Stimulated activated naive CD8-positive, alpha-beta T cell treated with anti-CD3 and anti-CD28 coated beads, Interleukin-15, Interleukin-2, amounts not matched to agents 100 ng/mL and 50 ng/mL, for 24 hours (primary cell): ENCODE data around the gene NOXRED1.
"Not testable (repeated sequence)": the region's sequence is repeated elsewhere in the genome, so short reads cannot be mapped to it uniquely, and the experiment has no call there.

ENCODE experiments used
- H3K27ac Mint-ChIP-seq: one replicate; pipeline ENCODE4 v1.8.0; 2021; ENCODE audit warnings: mild to moderate bottlenecking, mixed read lengths
- H3K27me3 Mint-ChIP-seq: one replicate; pipeline ENCODE4 v1.8.0; 2021; ENCODE audit warnings: mixed read lengths
- H3K36me3 Mint-ChIP-seq: one replicate; pipeline ENCODE4 v1.8.0; 2021; ENCODE audit warnings: low read depth, mixed read lengths
- H3K4me1 Mint-ChIP-seq: one replicate; pipeline ENCODE4 v1.8.0; 2021; ENCODE audit warnings: low read depth, mixed read lengths
- H3K4me3 Mint-ChIP-seq: one replicate; pipeline ENCODE4 v1.8.0; 2021; ENCODE audit warnings: mild to moderate bottlenecking, mixed read lengths
- H3K9me3 Mint-ChIP-seq: one replicate; pipeline ENCODE4 v1.8.0; 2021; ENCODE audit warnings: mixed read lengths

Gene NOXRED1

DNA sequence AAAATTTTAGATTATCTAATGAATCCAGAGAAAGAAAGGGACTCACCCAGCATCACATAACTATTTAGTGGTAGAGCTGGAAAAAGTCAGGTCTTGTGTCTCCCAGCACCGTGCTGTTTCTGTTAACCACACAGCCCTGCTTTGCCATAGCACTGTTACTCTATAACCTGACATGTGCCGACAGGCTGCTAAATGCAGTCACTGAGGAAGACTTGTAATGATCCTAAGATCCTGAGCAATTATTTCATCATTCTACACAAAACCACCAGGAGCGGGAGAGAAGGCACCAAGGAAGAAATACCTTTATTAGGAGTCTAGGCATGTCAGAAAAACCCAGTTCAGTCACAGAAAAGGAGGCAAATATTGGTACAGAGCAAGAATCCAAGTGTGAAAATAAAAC lies 3.1 kb upstream of the NOXRED1 start:
- no peaks in the 10 kb centered on the region for H3K4me1 Mint-ChIP-seq
- no peaks in the 10 kb centered on the region for H3K27me3 Mint-ChIP-seq
- H3K27ac Mint-ChIP-seq: no peak overlapping the region
- no peak overlapping the region for H3K4me3 Mint-ChIP-seq
- H3K9me3 Mint-ChIP-seq: no peaks in the 10 kb centered on the region
- peaks cover 81% of the 10 kb centered on the region for H3K36me3 Mint-ChIP-seq

DNA sequence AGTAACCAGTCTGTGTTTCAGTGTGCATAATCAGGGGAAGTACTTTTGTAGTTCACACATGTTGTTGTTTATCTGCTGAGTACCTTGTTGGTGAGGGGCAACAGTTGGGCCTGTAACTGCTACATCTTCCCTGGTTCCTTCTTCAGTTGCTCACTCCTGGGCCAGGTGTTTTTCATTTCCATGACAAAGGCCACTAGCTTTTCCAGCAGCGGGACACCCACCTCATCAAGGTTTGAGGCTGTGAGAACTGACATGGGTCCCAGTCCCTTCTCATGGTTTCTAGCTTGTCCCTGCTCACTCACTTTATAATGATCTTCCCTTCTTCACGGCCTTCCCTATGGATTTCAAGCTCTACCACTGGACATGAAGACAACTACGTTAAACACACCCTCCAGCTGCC lies 1.5 kb upstream of the NOXRED1 start:
- Mint-ChIP-seq H3K36me3 (peaks cover 86% of the 10 kb centered on the region), H3K4me3 (no peak overlapping the region), H3K27me3 (no peaks in the 10 kb centered on the region), H3K4me1 (no peaks in the 10 kb centered on the region), H3K27ac (no peak overlapping the region), H3K9me3 (peaks cover 4% of the 10 kb centered on the region)

DNA sequence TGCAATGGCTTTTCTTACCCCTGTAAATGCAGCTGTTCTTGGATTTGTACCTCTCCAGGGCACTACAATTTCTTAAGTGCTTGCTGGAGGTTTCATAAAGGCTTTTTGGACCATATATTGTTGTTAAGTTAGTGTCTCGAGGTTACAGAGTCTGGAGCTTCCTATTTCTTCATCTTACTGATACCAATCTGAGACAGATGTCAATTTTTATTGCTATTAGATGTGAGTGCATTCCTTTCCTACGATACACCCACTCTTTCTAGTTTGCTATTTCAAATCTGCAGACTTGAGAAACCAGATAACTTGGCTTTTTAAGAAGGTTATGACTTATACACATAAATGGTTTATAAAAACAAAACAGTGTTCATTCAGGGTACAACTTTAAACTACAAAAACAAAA lies 2.1 kb downstream of the NOXRED1 start:
- Mint-ChIP-seq H3K4me3 (no peak overlapping the region), H3K27ac (no peak overlapping the region), H3K9me3 (peaks cover 21% of the 10 kb centered on the region), H3K36me3 (peaks cover 59% of the 10 kb centered on the region), H3K4me1 (no peaks in the 10 kb centered on the region), H3K27me3 (no peaks in the 10 kb centered on the region)

DNA sequence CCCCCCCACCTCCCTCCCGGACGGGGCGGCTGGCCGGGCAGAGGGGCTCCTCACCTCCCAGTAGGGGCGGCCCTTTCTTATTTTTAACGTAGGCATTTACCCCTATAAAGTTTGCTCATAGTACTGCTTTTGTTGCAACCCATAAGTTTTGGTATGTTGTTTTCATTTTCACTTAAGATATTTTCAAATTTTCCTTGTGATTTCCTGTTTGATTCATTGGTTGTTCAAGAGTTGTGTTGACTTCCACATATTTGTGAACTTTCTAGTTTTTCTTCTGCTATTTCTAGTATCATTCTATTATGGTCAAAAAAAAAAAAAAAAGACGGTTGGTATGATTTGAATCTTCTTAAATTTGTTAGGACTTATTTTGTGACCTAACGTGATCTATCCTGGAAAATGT lies 6.5 kb downstream of the NOXRED1 start:
- H3K4me3 Mint-ChIP-seq: no peak overlapping the region
- no peaks in the 10 kb centered on the region for H3K27me3 Mint-ChIP-seq
- no peak overlapping the region for H3K27ac Mint-ChIP-seq

DNA sequence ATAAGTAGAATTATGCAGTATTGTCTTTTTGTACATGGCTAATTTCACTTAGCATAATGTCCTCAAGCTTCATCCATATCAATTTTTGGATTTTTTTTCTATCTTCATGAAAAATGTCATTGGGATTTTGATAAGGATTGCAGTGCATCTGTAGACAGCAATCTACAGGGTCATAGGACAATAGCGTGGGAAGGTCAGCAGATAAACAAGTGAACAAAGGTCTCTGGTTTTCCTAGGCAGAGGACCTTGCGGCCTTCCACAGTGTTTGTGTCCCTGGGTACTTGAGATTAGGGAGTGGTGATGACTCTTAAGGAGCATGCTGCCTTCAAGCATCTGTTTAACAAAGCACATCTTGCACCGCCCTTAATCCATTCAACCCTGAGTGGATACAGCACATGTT lies 7.2 kb downstream of the NOXRED1 start:
- H3K9me3 Mint-ChIP-seq: peaks cover 21% of the 10 kb centered on the region
- H3K4me1 Mint-ChIP-seq, H3K4me3 Mint-ChIP-seq, H3K27me3 Mint-ChIP-seq, H3K27ac Mint-ChIP-seq: not testable (repeated sequence)
- H3K36me3 Mint-ChIP-seq: peaks cover 15% of the 10 kb centered on the region

More for the DNA sequence above, 6.5 kb downstream of the NOXRED1 start:
- Mint-ChIP-seq H3K9me3 (peaks cover 21% of the 10 kb centered on the region), H3K36me3 (peaks cover 22% of the 10 kb centered on the region), H3K4me1 (no peaks in the 10 kb centered on the region)

DNA sequence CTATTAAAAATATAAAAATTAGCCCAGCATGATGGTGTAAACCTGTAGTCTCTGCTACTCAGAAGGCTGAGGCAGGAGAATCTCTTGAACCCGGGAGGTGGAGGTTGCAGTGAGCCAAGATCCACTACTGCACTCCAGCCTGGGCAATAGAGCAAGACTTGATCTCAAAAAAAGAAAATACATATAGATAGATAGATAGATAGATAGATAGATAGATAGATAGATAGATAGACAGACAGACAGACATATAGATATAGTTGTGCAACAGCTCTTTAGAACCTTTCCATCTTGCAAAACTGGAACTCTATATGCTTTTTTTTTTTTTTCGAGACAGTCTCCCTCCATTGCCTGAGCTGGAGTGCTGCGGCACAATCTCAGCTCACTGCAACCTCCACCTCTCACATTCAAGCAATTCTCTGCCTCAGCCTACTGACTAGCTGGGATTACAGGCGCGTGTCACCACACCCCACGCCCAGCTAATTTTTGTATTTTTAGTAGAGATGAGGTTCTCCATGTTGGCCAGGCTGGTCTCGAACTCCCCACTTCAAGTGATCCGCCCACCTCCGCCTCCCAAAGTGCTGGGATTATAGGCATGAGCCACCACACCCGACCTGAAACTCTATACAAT lies 7.8 kb downstream of the NOXRED1 start:
- H3K9me3 Mint-ChIP-seq: peaks cover 21% of the 10 kb centered on the region
- not testable (repeated sequence) for H3K4me1 Mint-ChIP-seq, H3K27me3 Mint-ChIP-seq, H3K4me3 Mint-ChIP-seq, H3K27ac Mint-ChIP-seq
- H3K36me3 Mint-ChIP-seq: peaks cover 13% of the 10 kb centered on the region

DNA sequence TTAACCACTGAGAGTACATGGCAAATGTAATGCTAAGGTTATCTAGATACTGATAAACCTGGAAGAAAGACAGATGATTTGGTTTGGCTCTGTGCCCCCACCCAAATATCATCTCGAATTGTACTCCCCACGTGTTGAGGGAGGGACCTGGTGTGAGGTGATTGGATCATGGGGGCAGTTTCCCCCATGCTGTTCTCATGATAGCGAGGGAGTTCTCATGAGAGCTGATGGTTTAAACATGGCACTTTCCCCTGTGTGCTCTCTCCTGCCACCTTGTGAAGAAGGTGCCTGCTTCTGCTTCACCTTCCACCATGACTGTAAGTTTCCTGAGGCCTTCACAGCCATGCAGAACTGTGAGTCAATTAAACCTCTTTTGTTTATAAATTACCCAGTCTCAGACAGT lies 14.2 kb downstream of the NOXRED1 start:
- H3K4me3 Mint-ChIP-seq: no peak overlapping the region
- peaks cover 15% of the 10 kb centered on the region for H3K4me1 Mint-ChIP-seq
- H3K27ac Mint-ChIP-seq: no peak overlapping the region
- H3K9me3 Mint-ChIP-seq: no peaks in the 10 kb centered on the region
- H3K27me3 Mint-ChIP-seq: no peaks in the 10 kb centered on the region
- no peaks in the 10 kb centered on the region for H3K36me3 Mint-ChIP-seq

DNA sequence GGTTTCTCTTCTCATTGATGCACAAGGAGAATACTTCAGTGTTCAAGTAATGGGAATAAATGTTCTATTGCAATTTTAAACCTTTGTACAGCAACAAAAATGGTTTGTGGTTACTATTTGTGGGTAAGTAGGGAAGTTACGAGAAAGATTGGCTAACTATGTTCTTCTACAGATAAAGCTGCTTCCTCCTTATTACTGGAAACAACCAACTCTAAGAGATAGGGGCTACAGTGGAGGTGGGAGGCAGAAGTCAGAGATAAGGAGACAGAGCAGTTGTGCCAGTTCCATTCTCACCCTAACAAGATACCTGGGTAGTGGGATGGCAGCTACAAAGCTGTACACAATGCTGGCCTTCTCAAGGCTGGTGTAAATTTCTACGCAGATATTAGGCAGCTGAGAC lies 16.2 kb downstream of the NOXRED1 start:
- Mint-ChIP-seq H3K4me3 (no peak overlapping the region), H3K9me3 (no peaks in the 10 kb centered on the region), H3K36me3 (no peaks in the 10 kb centered on the region)

DNA sequence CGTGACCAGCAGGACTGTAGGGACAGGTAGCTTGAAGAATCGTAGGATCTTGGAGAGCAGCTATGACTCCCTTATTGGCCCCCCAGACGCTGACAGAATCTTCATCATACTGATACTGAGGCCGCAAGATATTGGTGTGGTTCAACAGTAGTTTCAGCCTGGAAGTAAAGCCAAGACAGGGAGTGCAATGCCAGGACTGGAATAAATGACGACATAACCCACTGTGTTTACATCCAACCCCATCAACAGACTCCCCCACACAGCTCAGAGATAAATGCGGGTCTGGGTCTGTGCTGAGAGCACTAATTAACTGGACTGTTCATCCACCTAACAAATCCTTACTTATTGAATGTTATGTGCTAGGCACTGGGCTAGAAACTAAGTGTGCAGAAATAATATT lies 16.6 kb downstream of the NOXRED1 start:
- H3K9me3 Mint-ChIP-seq: no peaks in the 10 kb centered on the region
- no peak overlapping the region for H3K4me3 Mint-ChIP-seq
- no peaks in the 10 kb centered on the region for H3K36me3 Mint-ChIP-seq
- H3K27me3 Mint-ChIP-seq: no peaks in the 10 kb centered on the region
- no peak overlapping the region for H3K27ac Mint-ChIP-seq
- H3K4me1 Mint-ChIP-seq: peaks cover 15% of the 10 kb centered on the region

More for the DNA sequence above, 16.2 kb downstream of the NOXRED1 start:
- peaks cover 15% of the 10 kb centered on the region for H3K4me1 Mint-ChIP-seq
- no peaks in the 10 kb centered on the region for H3K27me3 Mint-ChIP-seq
- H3K27ac Mint-ChIP-seq: no peak overlapping the region

DNA sequence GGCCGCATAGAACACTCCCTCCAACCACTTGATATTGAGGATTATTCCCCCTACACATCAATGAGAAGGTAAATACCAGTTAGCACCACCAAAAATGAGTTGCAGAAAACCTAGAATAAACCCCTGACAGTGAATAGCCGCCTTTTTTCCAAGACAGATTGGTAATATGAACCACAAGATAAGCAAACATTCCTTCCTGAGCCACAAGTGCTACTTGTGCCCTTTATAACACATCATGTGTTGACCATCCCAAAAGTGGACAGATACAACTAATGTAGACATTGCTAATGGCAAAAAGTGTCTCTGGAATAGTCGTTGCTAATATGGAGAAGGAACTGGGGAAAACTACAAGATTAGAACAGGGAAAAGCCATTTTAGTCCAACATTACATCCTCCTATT lies 17.2 kb downstream of the NOXRED1 start:
- H3K9me3 Mint-ChIP-seq: no peaks in the 10 kb centered on the region
- H3K36me3 Mint-ChIP-seq: no peaks in the 10 kb centered on the region
- no peak overlapping the region for H3K27ac Mint-ChIP-seq
- H3K4me3 Mint-ChIP-seq: no peak overlapping the region
- peaks cover 15% of the 10 kb centered on the region for H3K4me1 Mint-ChIP-seq
- H3K27me3 Mint-ChIP-seq: no peaks in the 10 kb centered on the region

DNA sequence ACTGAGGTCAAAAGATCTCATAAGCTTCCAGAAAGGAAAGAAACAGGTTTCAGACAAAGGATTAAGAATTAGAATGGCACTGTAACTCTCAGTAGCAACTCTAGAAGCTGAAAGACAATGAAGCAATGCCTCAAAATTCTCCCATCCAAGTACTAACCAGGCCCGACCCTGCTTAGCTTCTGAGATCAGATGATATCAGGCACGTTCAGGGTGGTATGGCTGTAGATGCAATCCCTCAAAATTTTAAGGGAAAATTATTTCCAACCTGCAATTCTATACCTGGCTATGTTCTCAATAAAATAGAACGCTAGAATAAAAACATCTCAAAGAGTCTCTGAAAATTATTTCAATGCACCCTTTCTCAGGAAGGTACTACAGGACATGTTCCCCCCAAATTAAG lies 19.6 kb downstream of the NOXRED1 start:
- Mint-ChIP-seq H3K27ac (no peak overlapping the region), H3K9me3 (no peaks in the 10 kb centered on the region), H3K4me1 (peaks cover 15% of the 10 kb centered on the region), H3K27me3 (no peaks in the 10 kb centered on the region), H3K4me3 (no peak overlapping the region), H3K36me3 (no peaks in the 10 kb centered on the region)

DNA sequence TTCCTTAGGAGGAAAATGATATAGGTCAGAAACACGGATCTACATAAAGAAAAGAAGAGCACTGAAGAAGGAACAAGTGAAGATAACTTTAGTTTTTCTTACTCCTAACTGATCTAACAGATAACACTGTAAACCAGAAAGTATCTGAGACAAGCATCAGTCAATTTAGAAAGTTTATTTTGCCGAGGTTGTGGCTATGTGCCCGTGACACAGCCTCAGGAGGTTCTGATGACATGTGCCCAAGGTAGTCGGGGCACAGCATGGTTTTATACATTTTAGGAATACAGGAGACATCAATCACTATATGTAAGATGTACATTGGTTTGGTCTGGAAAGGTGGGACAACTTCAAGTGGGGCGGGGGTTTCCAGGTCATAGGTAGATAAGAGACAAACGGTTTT lies 23.1 kb downstream of the NOXRED1 start:
- Mint-ChIP-seq H3K4me1 (no peaks in the 10 kb centered on the region), H3K27me3 (no peaks in the 10 kb centered on the region), H3K4me3 (no peak overlapping the region), H3K36me3 (no peaks in the 10 kb centered on the region), H3K27ac (no peak overlapping the region), H3K9me3 (no peaks in the 10 kb centered on the region)

DNA sequence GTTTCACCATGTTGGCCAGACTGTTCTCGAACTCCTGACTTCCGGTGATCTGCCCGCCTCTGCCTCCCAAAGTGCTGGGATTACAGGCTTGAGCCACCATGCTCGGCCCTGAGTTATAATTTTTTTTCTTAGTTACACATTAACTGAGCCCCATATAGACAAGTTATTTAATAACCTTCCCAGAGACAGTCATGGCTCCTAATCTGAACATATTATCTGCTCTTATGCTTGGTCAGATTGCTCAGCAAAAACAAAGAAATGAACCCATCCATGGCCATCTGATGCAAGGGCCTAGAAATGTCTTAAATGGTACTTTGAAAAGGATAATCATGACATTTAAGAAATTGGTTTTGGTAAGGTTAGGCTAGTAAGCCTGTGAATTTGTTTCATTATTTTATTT lies 33.1 kb downstream of the NOXRED1 start:
- Mint-ChIP-seq H3K4me3 (no peak overlapping the region), H3K4me1 (no peaks in the 10 kb centered on the region)

DNA sequence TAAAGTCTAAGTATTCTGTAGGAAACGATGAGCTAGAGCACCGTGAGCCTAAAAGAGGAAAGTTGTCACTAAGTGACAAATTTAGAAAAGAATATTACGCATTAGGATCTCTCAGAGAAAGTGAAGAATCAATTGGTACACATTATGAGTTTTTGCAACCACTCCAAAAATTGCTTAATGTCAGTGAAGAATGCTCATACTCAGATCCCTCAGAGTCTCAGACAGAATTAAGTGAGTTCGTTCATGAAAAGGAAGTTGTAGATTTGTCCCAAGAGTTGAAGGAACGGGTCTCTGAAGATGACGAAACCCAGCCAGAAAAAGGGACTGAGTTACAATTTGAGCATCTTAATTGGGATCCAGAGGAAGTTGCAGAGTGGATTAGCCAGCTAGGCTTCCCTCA lies 44.6 kb downstream of the NOXRED1 start:
- Mint-ChIP-seq H3K36me3 (peaks cover 13% of the 10 kb centered on the region), H3K4me3 (no peak overlapping the region), H3K9me3 (no peaks in the 10 kb centered on the region)

More for the DNA sequence above, 33.1 kb downstream of the NOXRED1 start:
- Mint-ChIP-seq H3K27me3 (no peaks in the 10 kb centered on the region), H3K36me3 (no peaks in the 10 kb centered on the region), H3K9me3 (no peaks in the 10 kb centered on the region), H3K27ac (no peak overlapping the region)

DNA sequence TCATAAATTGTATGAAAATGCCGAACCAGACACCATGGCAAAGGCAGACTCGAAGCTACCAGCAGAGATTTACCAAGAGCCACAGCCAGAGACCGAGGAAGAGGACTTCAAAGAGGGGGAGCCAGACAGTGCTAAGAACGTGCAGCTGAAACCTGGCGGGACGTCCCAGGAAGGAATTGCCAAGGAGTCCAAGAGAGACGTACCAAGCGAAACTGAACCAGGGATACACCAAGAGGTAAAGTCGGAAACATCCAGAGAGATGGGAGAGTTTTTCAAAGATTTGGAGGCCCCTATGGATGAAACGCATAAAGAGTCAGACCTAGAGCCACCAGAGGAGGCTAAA lies 45.9 kb downstream of the NOXRED1 start:
- no peaks in the 10 kb centered on the region for H3K27me3 Mint-ChIP-seq
- peaks cover 37% of the 10 kb centered on the region for H3K4me1 Mint-ChIP-seq

More for the DNA sequence above, 44.6 kb downstream of the NOXRED1 start:
- H3K4me1 Mint-ChIP-seq: peaks cover 25% of the 10 kb centered on the region
- no peak overlapping the region for H3K27ac Mint-ChIP-seq
- H3K27me3 Mint-ChIP-seq: no peaks in the 10 kb centered on the region

DNA sequence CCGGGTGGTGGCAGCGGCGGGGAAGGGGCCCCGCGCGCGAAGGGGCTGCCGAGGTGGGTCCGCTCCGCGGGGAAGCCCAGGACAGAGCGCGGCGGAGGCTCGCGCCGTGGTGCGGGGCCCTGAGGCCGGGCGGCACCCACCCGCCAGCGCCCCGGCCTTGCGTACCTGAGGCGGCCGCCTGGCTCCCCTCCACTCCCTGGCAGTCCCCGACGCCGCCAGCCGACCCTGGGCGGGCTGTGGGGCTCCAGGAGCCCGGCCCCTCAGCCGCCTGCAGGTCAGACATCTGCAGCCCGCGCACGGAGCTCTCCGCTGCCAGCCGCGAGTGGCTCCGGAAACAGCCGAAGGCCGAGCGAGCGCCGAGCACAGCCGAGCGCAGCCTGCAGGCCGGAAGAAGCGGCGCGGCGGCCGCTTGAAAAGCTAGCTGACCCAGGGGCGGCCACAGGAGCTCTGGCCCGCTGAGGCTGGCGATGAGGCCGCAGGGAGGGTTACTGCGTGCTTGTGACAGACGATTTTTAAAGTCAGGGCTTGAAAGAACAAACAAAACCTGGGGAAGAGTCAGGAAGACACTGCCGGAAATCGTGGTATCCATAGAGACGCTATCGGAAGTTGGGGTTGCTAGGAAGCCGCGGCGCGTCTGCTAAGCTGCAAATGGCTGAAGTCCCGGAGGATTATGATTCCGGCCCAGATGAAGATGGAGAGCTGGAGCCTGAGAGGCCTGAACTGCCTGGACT lies 46.4 kb downstream of the NOXRED1 start, which contains the start of the genes SAMD15 and TMED8:
Gene SAMD15 (plus strand): TSS at position 609 of the 731 bp plus-strand sequence. CDS start 40 bp downstream, at position 649.
Gene TMED8 (minus strand): TSS at position 324 of the 731 bp plus-strand sequence. CDS start 41 bp downstream, at position 283.
- Mint-ChIP-seq H3K36me3 (peaks cover 21% of the 10 kb centered on the region), H3K9me3 (no peaks in the 10 kb centered on the region), H3K4me3 (peak within 1 kb of the TSS; percentile 93), H3K4me1 (peaks cover 42% of the 10 kb centered on the region), H3K27me3 (no peaks in the 10 kb centered on the region), H3K27ac (peak within 1 kb of the TSS; percentile 91)

More for the DNA sequence above, 45.9 kb downstream of the NOXRED1 start:
- H3K36me3 Mint-ChIP-seq: peaks cover 21% of the 10 kb centered on the region
- no peak overlapping the region for H3K27ac Mint-ChIP-seq
- H3K4me3 Mint-ChIP-seq: no peak overlapping the region
- H3K9me3 Mint-ChIP-seq: no peaks in the 10 kb centered on the region
